Peyer's patch (tissue), 4 donors: ENCODE results near the gene TFIP11. TPM values are rescaled to one million over a fixed set of nuclear protein-coding genes. Genes with fewer than 3 reads are reported as not detected.

Experiments used
- DNase-seq, 3 donors: peaks; one replicate each; pipeline ENCODE4 v3.0.0-alpha.2; 2017 to 2019
- H3K27ac ChIP-seq, 4 donors: fragments of 200-600 bp; sonication (generic); one replicate each; pipeline ENCODE4 v1.5.1; 2016 to 2019
- H3K27me3 ChIP-seq, 2 donors: fragments of 200-600 bp; sonication (generic); one replicate each; pipeline ENCODE4 v1.5.1; 2019
- H3K36me3 ChIP-seq, 3 donors: fragments of 200-600 bp; sonication (generic); one replicate each; pipeline ENCODE4 v1.5.1; 2016 to 2019
- H3K4me1 ChIP-seq, 4 donors: fragments of 200-600 bp; sonication (generic); one replicate each; pipeline ENCODE4 v1.5.1; 2016 to 2019
- H3K4me3 ChIP-seq, 4 donors: fragments of 200-600 bp; sonication (generic); 1 replicate in 3 of 4; 2 replicates in 1 of 4; pipeline ENCODE4 v1.5.1; 2016 to 2019; ENCODE audit warnings: mild to moderate bottlenecking in 1 of 4
- H3K9me3 ChIP-seq, 4 donors: fragments of 200-600 bp; sonication (generic); one replicate each; pipeline ENCODE4 v1.5.1; 2016 to 2019; ENCODE audit warnings: mild to moderate bottlenecking in 1 of 4
- CTCF ChIP-seq, 6 experiments: fragments of 450-650 bp in 4 of 6; fragments of 200-600 bp in 2 of 6; sonication (generic) in 1 of 6; IDR thresholded peaks; one replicate each; pipeline ENCODE4 v1.5.1; 2017 to 2019; ENCODE audit warnings: antibody characterized with exemption in 6 of 6, mild to moderate bottlenecking in 3 of 6, moderate library complexity in 1 of 6
- POLR2A ChIP-seq, 2 donors: fragments of 450-650 bp; IDR thresholded peaks; one replicate each; pipeline ENCODE4 v1.5.1; 2017; ENCODE audit warnings: antibody characterized with exemption in 2 of 2, mild to moderate bottlenecking in 2 of 2, moderate library complexity in 2 of 2
- total RNA-seq, 4 donors: library from RNA; depleted of rRNA; stranded (reverse); fragments of >200 nt; gene quantifications; one replicate each; pipeline ENCODE4 v1.1.0, GENCODE V29; 2016

Gene TFIP11
- total RNA-seq, 4 donors from 2014 or later = 24.0 to 46.2 (median 30.8) TPM

DNA sequence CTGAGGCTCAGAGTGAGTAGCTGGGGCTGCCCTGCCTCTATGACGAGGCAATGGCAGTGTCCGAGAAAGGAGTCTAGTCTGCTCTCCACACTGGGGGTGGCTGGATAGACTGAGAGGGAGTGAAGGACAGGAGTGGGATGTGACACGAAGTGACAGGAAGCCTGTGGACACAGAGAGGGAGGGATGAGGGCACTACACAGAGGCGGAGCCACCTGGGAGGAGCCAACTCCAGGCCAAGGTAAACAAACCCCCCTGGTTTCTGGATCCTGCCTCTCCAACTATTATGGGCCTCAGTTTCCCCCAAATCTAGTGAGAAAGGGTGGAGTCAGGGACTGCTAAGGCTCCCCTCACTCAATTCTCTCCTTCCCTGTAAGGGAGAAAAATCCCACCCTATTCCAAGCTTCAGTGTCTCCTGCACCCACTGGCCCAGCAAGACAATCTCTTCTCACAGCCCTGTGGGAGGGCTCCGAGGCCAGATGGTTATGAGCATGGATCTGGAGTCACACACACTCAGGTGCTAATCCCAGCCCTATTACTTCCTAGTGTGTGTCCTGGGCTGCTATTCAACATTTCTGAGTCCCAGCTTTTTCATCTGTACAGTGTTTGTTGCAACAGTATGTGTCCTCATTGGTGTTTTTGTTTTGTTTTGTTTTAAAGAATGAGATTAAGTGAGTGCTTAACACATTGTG lies 58.3 kb downstream of the TFIP11 start:
- peaks cover 0 to 64% (median 0%) of the 10 kb centered on the region in 3 donors for H3K36me3 ChIP-seq
- TF ChIP-seq CTCF (IDR thresholded peaks at IDR 0.05) = no peak
- no peak for TF ChIP-seq POLR2A (IDR thresholded peaks at IDR 0.05)
- DNase-seq = no peak

GRCh38 chr22:26453216-26453615 lies 59.1 kb downstream of the TFIP11 start:
- no peak overlapping the region for H3K4me3 ChIP-seq
- H3K9me3 ChIP-seq = no peaks in the 10 kb centered on the region
- H3K4me1 ChIP-seq = no peaks in the 10 kb centered on the region
- no peaks in the 10 kb centered on the region for H3K27me3 ChIP-seq
- peaks cover 0 to 58% (median 0%) of the 10 kb centered on the region in 3 donors for H3K36me3 ChIP-seq
- no peak for DNase-seq
- no peak overlapping the region for H3K27ac ChIP-seq
- TF ChIP-seq POLR2A (IDR thresholded peaks at IDR 0.05) = no peak
- TF ChIP-seq CTCF (IDR thresholded peaks at IDR 0.05) = no peak

More for the DNA sequence above, 58.3 kb downstream of the TFIP11 start:
- Histone ChIP-seq H3K4me3 (no peak overlapping the region), H3K9me3 (no peaks in the 10 kb centered on the region), H3K27me3 (no peaks in the 10 kb centered on the region), H3K27ac (no peak overlapping the region), H3K4me1 (no peaks in the 10 kb centered on the region)

GRCh38 chr22:26452236-26453016 lies 59.8 kb downstream of the TFIP11 start:
- no peak overlapping the region for H3K4me3 ChIP-seq
- no peak for TF ChIP-seq CTCF (IDR thresholded peaks at IDR 0.05)
- TF ChIP-seq POLR2A (IDR thresholded peaks at IDR 0.05) = no peak
- no peaks in the 10 kb centered on the region for H3K9me3 ChIP-seq
- no peak for DNase-seq
- no peaks in the 10 kb centered on the region for H3K27me3 ChIP-seq
- no peaks in the 10 kb centered on the region for H3K4me1 ChIP-seq
- no peak overlapping the region for H3K27ac ChIP-seq
- H3K36me3 ChIP-seq = peaks cover 0 to 50% (median 0%) of the 10 kb centered on the region in 3 donors

DNA sequence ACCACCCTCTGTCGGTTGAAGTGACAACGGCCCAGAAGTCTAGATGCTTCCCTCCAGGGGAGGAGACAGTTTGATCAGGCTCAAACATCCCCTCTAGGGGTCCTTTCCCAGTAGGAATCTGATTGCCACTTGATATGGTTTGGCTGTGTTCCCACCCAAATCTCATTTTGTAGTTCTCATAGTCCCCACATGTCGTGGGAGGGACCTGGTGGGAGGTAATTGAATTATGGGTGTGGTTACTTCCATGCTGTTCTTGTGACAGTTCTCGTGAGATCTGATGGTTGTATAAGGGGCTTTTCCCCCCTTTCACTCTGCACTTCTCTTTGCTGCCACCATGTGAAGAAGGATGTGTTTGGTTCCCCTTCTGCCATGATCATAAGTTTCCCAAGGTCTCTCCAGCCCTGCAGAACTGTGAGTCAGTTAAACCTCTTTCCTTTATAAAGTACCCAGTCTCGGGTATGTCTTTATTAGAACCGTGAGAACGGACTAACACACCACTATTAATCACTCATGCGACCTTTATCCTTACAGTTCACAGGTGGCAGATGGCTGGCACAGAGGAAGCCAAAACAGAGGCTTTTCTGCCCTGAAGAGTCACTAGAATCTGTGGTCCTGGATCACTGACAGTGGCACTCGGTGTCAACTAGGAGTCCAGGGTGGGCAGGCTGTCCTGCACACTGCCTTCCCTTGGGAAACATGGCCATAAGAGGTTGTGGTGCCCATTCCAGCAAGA lies 61.7 kb downstream of the TFIP11 start:
- Histone ChIP-seq H3K4me1 (no peaks in the 10 kb centered on the region), H3K27me3 (no peaks in the 10 kb centered on the region), H3K36me3 (peaks cover 0 to 35% (median 0%) of the 10 kb centered on the region in 3 donors), H3K4me3 (no peak overlapping the region), H3K9me3 (no peaks in the 10 kb centered on the region), H3K27ac (no peak overlapping the region)
- no peak for DNase-seq
- no peak for TF ChIP-seq POLR2A (IDR thresholded peaks at IDR 0.05)
- TF ChIP-seq CTCF (IDR thresholded peaks at IDR 0.05) = no peak

- Histone ChIP-seq H3K4me1 (no peaks in the 10 kb centered on the region), H3K27me3 (no peaks in the 10 kb centered on the region), H3K36me3 (peaks cover 0 to 29% (median 0%) of the 10 kb centered on the region in 3 donors), H3K9me3 (no peaks in the 10 kb centered on the region), H3K27ac (no peak overlapping the region), H3K4me3 (no peak overlapping the region)
- DNase-seq = no peak
- TF ChIP-seq POLR2A (IDR thresholded peaks at IDR 0.05) = no peak
Observed at GRCh38 chr22:26448941-26449340, 63.3 kb downstream of the TFIP11 start.
